Measurements from ENCODE around the gene PRKACA. TPM values are rescaled to one million over a fixed set of nuclear protein-coding genes. Genes with fewer than 3 reads are reported as not detected.

The PRKACA gene
- total RNA-seq, 2 experiments from 2014 or later = 58.1 to 68.7 TPM

DNA sequence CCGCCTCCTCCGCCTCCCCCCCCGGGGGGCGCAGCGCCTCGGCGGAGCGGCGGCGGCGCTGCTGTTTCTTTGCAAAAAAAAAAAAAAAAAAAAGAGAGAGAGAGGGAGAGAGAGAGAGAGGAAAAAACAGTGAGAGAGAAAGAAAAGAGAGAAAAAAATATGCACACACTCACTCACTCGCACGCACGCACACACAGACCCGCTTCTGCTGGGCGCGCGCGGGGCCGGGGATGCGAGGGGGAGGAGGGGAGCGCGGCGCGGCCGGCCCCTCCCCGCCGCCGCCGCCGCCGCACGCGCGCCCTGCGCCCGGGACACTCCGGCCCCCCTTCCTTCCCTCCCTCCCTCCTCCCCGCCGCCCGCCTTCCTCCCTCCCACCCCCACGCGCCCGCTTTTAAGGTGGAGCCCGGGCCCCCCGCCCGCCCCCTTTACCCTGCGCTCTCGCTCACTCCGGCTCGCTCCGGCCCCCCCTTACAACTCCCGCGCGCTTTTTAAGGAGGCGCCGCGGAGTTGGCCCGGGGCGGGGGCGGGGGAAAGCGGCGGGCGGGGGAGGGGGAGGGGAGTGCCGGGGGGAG lies 27.0 kb downstream of the PRKACA start, which contains the start of gene SAMD1:
TSS of gene SAMD1 (minus strand) at position 243 of the 572 bp plus-strand sequence.
- ATAC-seq (peak; percentile 58), DNase-seq (peak; percentile 92)
- Mint-ChIP-seq H3K27me3 (no peaks in the 10 kb centered on the region), H3K27ac (peak within 1 kb of the TSS; percentile 98), H3K9me3 (ENCODE audit: low read depth) (peaks cover 9% of the 10 kb centered on the region), H3K36me3 (ENCODE audit: low read depth) (peaks cover 28% of the 10 kb centered on the region), H3K4me3 (peak within 1 kb of the TSS; percentile 81), H3K4me1 (peaks cover 20% of the 10 kb centered on the region)
- intact Hi-C loops (cut with DNase I, micrococcal nuclease) = loop anchor here (1.0 to 5.0 kb wide), 10 partner anchors 9 to 928 kb away; partner anchors contain the start of genes ASF1B (in 2 of the 2), PRKACA (in 2 of the 2) and DDX39A (in 1 of the 2)
- POLR2A ChIA-PET = no interaction called here
- CTCF ChIA-PET = interaction anchor here (1.3 to 1.6 kb wide), 2 partner anchors 46 kb away, joined by 5 to 6 read pairs; partner anchors contain the start of gene ASF1B

GRCh38 chr19:14089662-14090508 lies 27.7 kb downstream of the PRKACA start:
- ChIA-PET CTCF (interaction anchor here (1.3 to 3.6 kb wide), 2 partner anchors 17 to 47 kb away, joined by 6 to 14 read pairs; partner anchors contain the start of genes ASF1B and MISP3), POLR2A (no interaction called here)
- peaks cover 20% of the 10 kb centered on the region for H3K4me1 Mint-ChIP-seq
- no peaks in the 10 kb centered on the region for H3K27me3 Mint-ChIP-seq
- H3K9me3 Mint-ChIP-seq (ENCODE audit: low read depth) = peaks cover 9% of the 10 kb centered on the region
- peaks cover 30% of the 10 kb centered on the region for H3K36me3 Mint-ChIP-seq (ENCODE audit: low read depth)
- peak overlapping the region; percentile 81 for H3K4me3 Mint-ChIP-seq
- DNase-seq (peak; percentile 71), ATAC-seq (peak; percentile 7)
- intact Hi-C loops (cut with DNase I, micrococcal nuclease) = loop anchor here (1.0 to 5.0 kb wide), 6 partner anchors 9 to 928 kb away; partner anchors contain the start of genes ASF1B (in 1 of the 2), DDX39A (in 1 of the 2) and PRKACA (in 1 of the 2)
- H3K27ac Mint-ChIP-seq = peak overlapping the region; percentile 75

- POLR2A ChIA-PET = no interaction called here
- peak overlapping the region; percentile 75 for H3K27ac Mint-ChIP-seq
- CTCF ChIA-PET = interaction anchor here (1.3 to 3.6 kb wide), 2 partner anchors 17 to 47 kb away, joined by 6 to 14 read pairs; partner anchors contain the start of genes ASF1B and MISP3
Measured at GRCh38 chr19:14089412-14089661, 28.2 kb downstream of the PRKACA start.

GRCh38 chr19:14088634-14089411 lies 28.7 kb downstream of the PRKACA start:
- Mint-ChIP-seq H3K27ac (peak overlapping the region; percentile 75), H3K4me3 (peak overlapping the region; percentile 81), H3K4me1 (peaks cover 16% of the 10 kb centered on the region), H3K36me3 (ENCODE audit: low read depth) (peaks cover 30% of the 10 kb centered on the region), H3K27me3 (no peaks in the 10 kb centered on the region), H3K9me3 (ENCODE audit: low read depth) (peaks cover 9% of the 10 kb centered on the region)
- DNase-seq = no peak
- CTCF ChIA-PET = interaction anchor here (1.3 to 3.6 kb wide), 2 partner anchors 16 to 48 kb away, joined by 6 to 14 read pairs; partner anchors contain the start of genes ASF1B and MISP3
- POLR2A ChIA-PET = no interaction called here
- no peak for ATAC-seq
- intact Hi-C loops (cut with DNase I, micrococcal nuclease) = no loop called here

More at GRCh38 chr19:14089412-14089661, 28.2 kb downstream of the PRKACA start:
- Mint-ChIP-seq H3K36me3 (ENCODE audit: low read depth) (peaks cover 30% of the 10 kb centered on the region), H3K9me3 (ENCODE audit: low read depth) (peaks cover 9% of the 10 kb centered on the region), H3K4me1 (peaks cover 16% of the 10 kb centered on the region), H3K27me3 (no peaks in the 10 kb centered on the region), H3K4me3 (peak overlapping the region; percentile 81)
- intact Hi-C loops (cut with DNase I, micrococcal nuclease) = no loop called here
- ATAC-seq (no peak), DNase-seq (peak; percentile 39)

- Mint-ChIP-seq H3K27ac (no peak overlapping the region), H3K4me1 (peaks cover 12% of the 10 kb centered on the region), H3K36me3 (ENCODE audit: low read depth) (peaks cover 18% of the 10 kb centered on the region), H3K4me3 (no peak overlapping the region), H3K9me3 (ENCODE audit: low read depth) (no peaks in the 10 kb centered on the region), H3K27me3 (no peaks in the 10 kb centered on the region)
- ChIA-PET CTCF (interaction anchor here (0.6 to 4.4 kb wide), 2 partner anchors 13 to 18 kb away, joined by 3 to 23 read pairs; partner anchors contain the start of gene MISP3), POLR2A (interaction anchor here (0.7 kb wide), 1 partner anchor 499 kb away, joined by 3 read pairs; no protein-coding TSS in a partner anchor)
- ATAC-seq (no peak), DNase-seq (no peak)
- intact Hi-C loops (cut with DNase I, micrococcal nuclease) = no loop called here
Measured at GRCh38 chr19:14086098-14086497, 31.5 kb downstream of the PRKACA start.

- H3K9me3 Mint-ChIP-seq (ENCODE audit: low read depth) = no peaks in the 10 kb centered on the region
- no peak within 1 kb of the TSS for H3K27ac Mint-ChIP-seq
- ATAC-seq = no peak
- no peaks in the 10 kb centered on the region for H3K27me3 Mint-ChIP-seq
- intact Hi-C loops (cut with DNase I, micrococcal nuclease) = no loop called here
- no peak within 1 kb of the TSS for H3K4me3 Mint-ChIP-seq
- ChIA-PET CTCF (interaction anchor here (4.4 kb wide), 1 partner anchor 13 kb away, joined by 23 read pairs; the partner anchor contains the start of gene MISP3), POLR2A (no interaction called here)
- peaks cover 18% of the 10 kb centered on the region for H3K36me3 Mint-ChIP-seq (ENCODE audit: low read depth)
- H3K4me1 Mint-ChIP-seq = peaks cover 14% of the 10 kb centered on the region
- DNase-seq = no peak
Measured at GRCh38 chr19:14085309-14085995, 32.1 kb downstream of the PRKACA start, which contains the start of gene C19orf67. Gene C19orf67, minus strand, starts transcription at chr19:14085783. Its CDS starts 156 bp downstream, at chr19:14085627.

DNA sequence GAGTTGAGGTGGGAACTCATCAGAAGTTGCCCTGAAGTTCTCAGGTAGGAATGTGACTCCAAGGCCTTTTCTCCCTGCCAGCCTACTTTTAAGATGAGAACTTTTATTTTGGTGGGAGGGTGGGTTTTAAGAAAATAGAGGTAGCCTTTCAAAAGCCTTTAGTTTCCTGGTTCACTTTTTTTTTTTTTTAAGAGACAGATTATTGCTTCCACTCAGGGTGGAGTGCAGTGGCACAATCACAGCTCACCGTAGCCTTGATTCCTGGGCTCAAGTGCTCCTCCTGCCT lies 34.9 kb downstream of the PRKACA start:
- DNase-seq (no peak), ATAC-seq (no peak)
- intact Hi-C loops (cut with DNase I, micrococcal nuclease) = no loop called here
- Mint-ChIP-seq H3K4me3 (peak overlapping the region; percentile 10), H3K36me3 (ENCODE audit: low read depth) (peaks cover 3% of the 10 kb centered on the region), H3K4me1 (peaks cover 10% of the 10 kb centered on the region), H3K27me3 (no peaks in the 10 kb centered on the region), H3K27ac (no peak overlapping the region), H3K9me3 (ENCODE audit: low read depth) (no peaks in the 10 kb centered on the region)
- ChIA-PET CTCF (interaction anchor here (0.5 to 4.4 kb wide), 9 partner anchors 9 to 414 kb away, joined by 3 to 23 read pairs (median 5); partner anchors contain the start of genes ASF1B and MISP3), POLR2A (interaction anchor here (0.6 kb wide), 2 partner anchors 70 to 1291 kb away, joined by 3 to 5 read pairs; partner anchors contain the start of gene JUNB)

DNA sequence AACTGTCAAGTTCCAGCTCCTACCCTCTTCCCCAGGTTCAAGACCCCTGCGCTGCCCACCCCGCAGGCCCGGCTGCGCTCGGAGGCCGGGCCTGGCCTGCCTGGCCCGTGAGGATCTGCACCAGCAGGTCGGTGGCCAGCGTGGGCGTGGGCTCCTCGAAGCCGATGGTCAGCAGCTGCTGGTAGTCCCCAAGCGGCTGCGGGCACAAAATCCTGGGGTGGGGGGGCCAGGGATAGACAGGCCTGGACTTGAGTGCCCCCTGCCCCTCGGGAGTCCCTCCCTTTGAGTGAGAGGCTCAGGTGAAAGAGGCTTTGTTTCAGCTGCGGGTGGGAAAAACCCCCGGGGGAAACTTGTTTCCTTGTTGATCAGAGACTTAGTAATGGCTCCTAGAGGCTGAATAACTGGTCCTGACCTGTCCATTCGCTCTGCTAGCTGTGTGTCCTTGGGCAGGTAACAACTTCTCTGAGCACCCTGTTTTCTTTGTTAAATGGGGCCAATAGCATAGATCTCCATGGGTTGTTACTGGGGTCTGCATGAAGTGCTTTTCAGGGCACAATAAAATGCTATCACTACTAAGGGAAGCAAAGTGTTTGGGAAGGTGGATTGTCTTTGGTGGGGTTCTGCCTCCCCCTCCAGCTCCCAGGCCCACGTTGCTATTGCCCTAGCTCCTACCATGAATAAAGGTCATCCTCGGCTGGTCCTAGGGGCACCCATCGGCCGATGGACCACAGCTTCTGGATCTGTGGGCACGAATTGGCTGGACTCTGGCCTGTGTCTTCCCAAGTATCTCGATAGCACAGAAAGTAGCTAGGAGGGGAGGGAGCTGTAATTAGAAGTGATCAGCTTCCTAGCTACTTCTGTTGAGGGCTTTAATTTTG lies 35.5 kb downstream of the PRKACA start:
- intact Hi-C loops (cut with DNase I, micrococcal nuclease) = loop anchor here (1.0 to 2.0 kb wide), 13 partner anchors 8 to 932 kb away; partner anchors contain the start of genes ASF1B (in 2 of the 2), RFX1 (in 2 of the 2), BRME1 (in 1 of the 2) and C19orf53 (in 1 of the 2)
- Mint-ChIP-seq H3K27ac (peak overlapping the region; percentile 92), H3K27me3 (no peaks in the 10 kb centered on the region), H3K4me1 (peaks cover 10% of the 10 kb centered on the region), H3K4me3 (peak overlapping the region; percentile 90), H3K36me3 (ENCODE audit: low read depth) (peaks cover 3% of the 10 kb centered on the region), H3K9me3 (ENCODE audit: low read depth) (no peaks in the 10 kb centered on the region)
- CTCF ChIA-PET = interaction anchor here (0.5 to 4.4 kb wide), 14 partner anchors 9 to 415 kb away, joined by 3 to 23 read pairs (median 3); partner anchors contain the start of genes ASF1B and MISP3
- POLR2A ChIA-PET = interaction anchor here (0.6 kb wide), 2 partner anchors 69 to 1291 kb away, joined by 3 to 5 read pairs; partner anchors contain the start of gene JUNB
- ATAC-seq (no peak), DNase-seq (peak; percentile 58)

GRCh38 chr19:14080887-14081796 lies 36.4 kb downstream of the PRKACA start:
- Mint-ChIP-seq H3K36me3 (ENCODE audit: low read depth) (peaks cover 3% of the 10 kb centered on the region), H3K27me3 (no peaks in the 10 kb centered on the region), H3K27ac (peak overlapping the region; percentile 92), H3K4me3 (peak overlapping the region; percentile 90), H3K4me1 (peaks cover 10% of the 10 kb centered on the region), H3K9me3 (ENCODE audit: low read depth) (no peaks in the 10 kb centered on the region)
- ATAC-seq (peak; percentile 95), DNase-seq (peak; percentile 99)
- POLR2A ChIA-PET = interaction anchor here (0.6 to 1.4 kb wide), 4 partner anchors 55 to 263 kb away, joined by 3 read pairs; partner anchors contain the start of gene ASF1B
- intact Hi-C loops (cut with DNase I, micrococcal nuclease) = loop anchor here (1.0 to 2.0 kb wide), 13 partner anchors 9 to 931 kb away; partner anchors contain the start of genes ASF1B (in 2 of the 2), RFX1 (in 2 of the 2), BRME1 (in 1 of the 2) and C19orf53 (in 1 of the 2)
- CTCF ChIA-PET = interaction anchor here (0.6 to 4.4 kb wide), 11 partner anchors 8 to 333 kb away, joined by 3 to 23 read pairs (median 4); partner anchors contain the start of genes ASF1B, IL27RA and MISP3

All from activated CD4-positive, alpha-beta T cell treated with anti-CD3 and anti-CD28 coated beads for 36 hours (primary cell).